Mesangial cell (primary cell): ENCODE results near the gene C2orf15. TPM values are rescaled to one million over a fixed set of nuclear protein-coding genes. Genes with fewer than 3 reads are reported as not detected.

Source experiments
- total RNA-seq: library from RNA; depleted of rRNA; stranded (reverse); fragments of >200 nt; gene quantifications from 2 replicates; pipeline ENCODE4 v1.2.3, GENCODE V29; 2015

Gene C2orf15
- total RNA-seq: 0.16 and 2.8 TPM in 2 replicates

GRCh38 chr2:99141110-99142108 is at the start of gene C2orf15:
Gene C2orf15 (plus strand): TSS chr2:99141707. CDS start chr2:99150559, 8,852 bp downstream.

GRCh38 chr2:99154643-99155536 is 13.4 kb downstream of the C2orf15 start, which contains the start of the genes LIPT1 and TSGA10:
Gene LIPT1 (plus strand): TSS chr2:99154967. CDS start chr2:99161958, 6,991 bp downstream.
Gene TSGA10 (minus strand): TSS chr2:99154942. CDS start chr2:99109439, 45,503 bp downstream.

GRCh38 chr2:99180755-99181623 is 39.5 kb downstream of the C2orf15 start, which contains the start of the genes MITD1 and MRPL30:
Gene MITD1 (minus strand): TSS chr2:99181058. CDS start chr2:99180981, 77 bp downstream.
Gene MRPL30 (plus strand): TSS chr2:99181184. CDS start chr2:99186204, 5,020 bp downstream.

Other genes with a start within 250 kb of the C2orf15 start
- gene CRACDL, start 205.5 kb upstream of the C2orf15 start, total RNA-seq: 0.33 and 5.7 TPM in 2 replicates
- 1.6 and 1.9 TPM in 2 replicates for gene TSGA10, start 13.2 kb downstream of the C2orf15 start, total RNA-seq
- 2.9 and 3.3 TPM in 2 replicates for gene LIPT1, start 13.3 kb downstream of the C2orf15 start, total RNA-seq
- 11.5 and 14.8 TPM in 2 replicates for gene MITD1, start 39.4 kb downstream of the C2orf15 start, total RNA-seq
- 26.7 and 27.2 TPM in 2 replicates for gene MRPL30, start 39.5 kb downstream of the C2orf15 start, total RNA-seq
- gene LYG2, start 114.0 kb downstream of the C2orf15 start, total RNA-seq: not detected in 2 replicates
- 0.51 TPM in 1 of 2 replicates, not detected in the other for gene LYG1, start 159.5 kb downstream of the C2orf15 start, total RNA-seq
- gene TXNDC9, start 194.6 kb downstream of the C2orf15 start, total RNA-seq: 19.9 and 43.2 TPM in 2 replicates
- gene EIF5B, start 195.7 kb downstream of the C2orf15 start, total RNA-seq: 14.7 and 15.0 TPM in 2 replicates